ENCODE data around the gene SMC1B.
"Not testable (repeated sequence)": the region's sequence is repeated elsewhere in the genome, so short reads cannot be mapped to it uniquely, and the experiment has no call there.

Gene SMC1B

DNA sequence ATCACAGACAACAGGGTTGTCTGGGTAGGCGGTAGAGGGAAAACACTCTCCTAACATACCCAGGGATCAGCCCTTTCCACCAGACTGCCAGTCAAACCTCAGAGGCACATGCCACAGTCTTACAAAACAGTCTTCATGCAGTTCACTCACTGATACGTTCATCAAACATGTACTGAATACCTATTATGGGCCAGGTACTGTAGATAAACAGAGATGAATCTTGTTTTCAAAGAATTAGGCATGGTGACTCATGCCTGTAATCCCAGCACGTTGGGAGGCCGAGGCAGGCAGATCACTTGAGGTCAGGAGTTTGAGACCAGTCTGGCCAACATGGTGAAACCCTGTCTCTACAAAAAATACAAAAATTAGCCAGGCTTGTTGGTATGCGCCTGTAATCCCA lies 60.6 kb downstream of the SMC1B start:
- not testable (repeated sequence) for FAIRE-seq; DNase-seq (ENCODE audit: low spot score)

DNA sequence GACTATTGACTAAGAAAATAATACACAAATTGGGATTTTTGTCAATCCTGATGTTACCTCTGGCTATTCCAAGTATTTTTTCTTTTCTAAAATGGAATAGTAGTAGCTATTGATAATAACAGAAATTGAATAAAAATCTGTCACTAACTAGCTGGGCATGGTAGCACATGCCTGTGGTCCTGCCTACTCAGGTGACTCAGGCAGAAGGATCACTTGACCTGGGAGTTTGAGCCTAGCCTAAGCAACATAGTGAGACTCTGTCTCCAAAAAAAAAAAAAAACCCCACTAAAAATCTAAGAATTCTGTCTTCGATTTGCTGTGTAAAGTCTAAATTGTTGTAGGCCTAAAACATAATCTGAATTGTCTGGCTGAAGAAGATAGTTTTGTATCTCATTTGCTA lies 61.4 kb downstream of the SMC1B start:
- DNase-seq (ENCODE audit: low spot score) (no peak), FAIRE-seq (no peak)

- no peak for DNase-seq (ENCODE audit: low spot score)
- no peak for FAIRE-seq
Measured at GRCh38 chr22:45349916-45350315, 63.5 kb downstream of the SMC1B start.

DNA sequence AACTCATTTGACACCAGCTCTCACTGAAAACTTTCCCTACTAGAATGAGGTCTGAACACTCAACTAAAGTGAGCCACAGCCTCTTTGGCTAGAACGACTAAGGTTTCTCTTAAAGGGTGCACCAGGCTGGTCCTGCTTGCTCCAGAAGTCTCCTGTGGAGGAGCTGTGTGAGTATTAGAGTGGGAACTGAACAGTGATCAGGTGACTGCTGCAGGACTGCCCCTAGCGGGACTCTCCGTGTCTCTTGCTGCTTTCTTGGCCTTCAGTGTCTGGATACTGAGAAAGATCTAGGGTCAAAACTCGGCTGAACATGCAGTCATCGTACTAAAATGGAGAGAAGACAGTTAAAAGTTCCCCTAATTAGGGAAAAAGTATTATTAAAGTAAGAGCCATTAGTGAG lies 69.1 kb downstream of the SMC1B start:
- FAIRE-seq (no peak), DNase-seq (ENCODE audit: low spot score) (no peak)

GRCh38 chr22:45343143-45343542 lies 70.3 kb downstream of the SMC1B start:
- DNase-seq (ENCODE audit: low spot score) (no peak), FAIRE-seq (no peak)

- DNase-seq (ENCODE audit: low spot score) (no peak), FAIRE-seq (no peak)
Measured at GRCh38 chr22:45341498-45341897, 71.9 kb downstream of the SMC1B start.

DNA sequence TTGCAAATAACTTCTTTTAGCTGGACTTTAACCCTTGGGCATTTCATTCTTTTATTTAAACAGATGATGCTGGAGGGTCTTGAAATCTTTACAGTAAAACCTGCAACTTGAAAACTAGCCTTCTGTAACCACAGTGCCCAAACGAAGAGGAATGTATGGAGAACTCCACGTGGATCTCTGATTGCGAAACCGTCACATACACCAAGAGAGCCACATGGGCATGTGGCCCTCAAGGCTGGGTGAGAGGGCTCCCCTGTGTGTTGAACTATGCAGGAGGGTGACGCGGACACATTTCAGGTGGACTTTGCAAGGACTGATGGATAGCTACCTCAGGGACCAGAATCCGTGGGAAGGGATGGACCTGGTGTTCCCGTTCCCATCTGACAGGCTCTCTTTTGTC lies 73.1 kb downstream of the SMC1B start:
- FAIRE-seq: no peak
- DNase-seq (ENCODE audit: low spot score): no peak

DNA sequence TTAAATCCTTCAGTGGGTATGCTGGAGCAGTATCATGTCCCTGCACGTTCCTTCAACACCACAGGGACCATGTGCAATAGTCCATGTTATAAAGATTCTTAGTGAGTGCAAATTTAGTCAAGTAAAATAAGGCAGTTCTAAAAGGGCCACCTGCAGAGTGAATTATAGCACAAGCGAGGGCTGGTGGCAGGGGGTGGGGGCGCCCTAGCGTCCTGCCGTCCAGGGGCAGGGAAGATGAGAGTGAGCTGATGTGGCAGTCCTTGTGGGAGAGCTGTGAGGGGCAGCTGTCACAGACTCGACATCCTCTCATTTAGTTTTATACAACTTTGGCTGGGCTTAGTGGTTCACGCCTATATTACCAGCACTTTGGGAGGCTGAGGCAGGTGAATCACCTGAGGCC lies 74.6 kb downstream of the SMC1B start:
- no peak for FAIRE-seq

GRCh38 chr22:45337536-45337935 lies 75.9 kb downstream of the SMC1B start:
- DNase-seq (ENCODE audit: low spot score) (no peak), FAIRE-seq (no peak)

More for the DNA sequence above, 74.6 kb downstream of the SMC1B start:
- DNase-seq (ENCODE audit: low spot score): no peak

- no peak for FAIRE-seq
- DNase-seq (ENCODE audit: low spot score): no peak
Measured at GRCh38 chr22:45336971-45337431, 76.4 kb downstream of the SMC1B start.

DNA sequence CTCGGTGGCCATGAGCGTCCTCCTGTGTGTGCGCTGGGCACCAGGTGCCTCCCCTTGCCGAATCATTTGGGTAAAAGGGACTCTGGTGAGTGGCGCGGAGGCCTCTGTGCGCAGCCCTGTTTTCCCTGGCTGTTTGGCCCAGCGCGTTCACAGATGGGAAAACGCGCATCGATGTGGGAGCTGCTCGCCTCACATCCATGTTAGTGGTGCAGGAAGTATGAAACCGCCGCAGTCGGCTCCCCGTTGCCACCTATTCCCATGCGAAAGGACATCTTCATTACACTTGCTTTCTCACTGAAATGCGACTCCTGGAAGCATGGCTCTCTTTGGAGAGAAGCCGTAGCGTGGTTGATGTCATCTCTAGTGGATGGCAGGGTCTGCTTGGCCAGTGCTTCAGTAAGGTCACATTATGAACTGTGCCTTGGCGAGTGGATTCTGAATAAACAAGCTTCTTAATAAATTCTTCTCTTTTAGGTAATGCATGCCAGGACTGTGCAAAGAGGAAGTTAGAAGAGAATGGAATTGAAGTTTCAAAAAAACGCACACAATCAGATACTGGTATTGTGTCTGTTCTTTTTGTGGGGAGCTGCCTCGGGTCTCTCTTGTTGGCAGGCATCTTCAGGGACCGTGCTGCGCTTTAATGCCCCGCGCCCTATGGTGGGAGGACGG lies 77.4 kb downstream of the SMC1B start:
- no peak for DNase-seq (ENCODE audit: low spot score)
- no peak for FAIRE-seq

- no peak for FAIRE-seq
- no peak for DNase-seq (ENCODE audit: low spot score)
Measured at GRCh38 chr22:45335021-45335818, 78.2 kb downstream of the SMC1B start.

GRCh38 chr22:45334528-45334927 lies 78.9 kb downstream of the SMC1B start:
- FAIRE-seq: no peak
- DNase-seq (ENCODE audit: low spot score): no peak

- no peak for FAIRE-seq
Measured at GRCh38 chr22:45334068-45334467, 79.3 kb downstream of the SMC1B start.

GRCh38 chr22:45332001-45332400 lies 81.4 kb downstream of the SMC1B start:
- peak; percentile 61 for FAIRE-seq
- no peak for DNase-seq (ENCODE audit: low spot score)

More at GRCh38 chr22:45334068-45334467, 79.3 kb downstream of the SMC1B start:
- DNase-seq (ENCODE audit: low spot score): no peak

- no peak for FAIRE-seq
- no peak for DNase-seq (ENCODE audit: low spot score)
Measured at GRCh38 chr22:45331486-45331885, 81.9 kb downstream of the SMC1B start.

- FAIRE-seq (no peak), DNase-seq (ENCODE audit: low spot score) (no peak)
Measured at GRCh38 chr22:45330548-45330947, 82.9 kb downstream of the SMC1B start.

DNA sequence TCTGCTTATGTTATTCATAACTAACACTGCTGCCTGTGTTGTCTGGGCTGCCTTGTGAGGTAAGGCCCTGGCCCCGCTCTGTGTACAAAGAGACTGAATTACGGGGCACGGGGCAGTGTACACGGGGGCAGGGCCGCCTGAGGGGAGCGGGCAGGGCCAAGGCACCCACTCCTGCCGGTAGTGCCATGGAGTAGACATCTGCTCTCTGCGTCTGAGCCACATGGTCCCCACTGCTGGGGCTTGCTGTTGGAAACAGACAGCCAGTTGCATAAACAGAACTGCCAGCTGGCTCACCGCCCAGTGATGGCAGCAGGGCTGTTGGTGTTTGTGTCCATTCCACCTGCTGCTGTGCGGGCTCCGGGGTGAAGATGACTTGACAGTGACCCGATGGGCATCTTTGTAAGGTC lies 83.9 kb downstream of the SMC1B start:
- FAIRE-seq (peak; percentile 40), DNase-seq (ENCODE audit: low spot score) (no peak)

DNA sequence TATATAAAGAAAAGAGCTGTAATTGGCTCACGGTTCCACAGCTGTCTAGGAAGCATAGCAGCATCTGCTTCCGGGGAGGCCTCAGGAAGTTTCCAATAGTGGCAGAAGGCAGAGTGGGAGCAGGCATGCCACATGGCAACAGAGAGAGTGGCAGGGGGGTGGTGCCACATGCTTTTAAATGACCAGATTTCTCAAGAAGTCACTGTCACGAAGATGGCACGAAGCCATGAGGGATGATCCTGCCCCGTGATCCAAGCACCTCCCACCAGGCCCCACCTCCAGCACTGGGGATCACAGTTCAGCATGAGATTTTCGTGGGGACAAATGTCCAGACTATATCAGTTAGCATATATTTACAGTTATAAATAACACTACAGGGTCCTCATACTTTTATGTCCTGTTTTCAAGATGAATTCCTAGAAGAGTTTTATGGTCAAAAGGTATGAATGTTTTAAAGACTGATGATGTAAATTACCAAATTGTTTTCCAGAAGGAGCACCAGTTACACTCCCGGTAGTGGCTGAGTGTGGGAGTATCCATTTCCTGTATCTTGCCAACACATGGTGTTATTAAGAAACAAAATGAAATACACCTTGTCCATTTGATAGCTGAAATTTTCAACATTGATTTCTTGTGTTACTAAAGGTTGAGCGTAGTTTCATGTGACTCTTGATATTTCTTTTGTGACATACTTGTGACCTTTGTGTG lies 84.4 kb downstream of the SMC1B start:
- no peak for FAIRE-seq
- DNase-seq (ENCODE audit: low spot score): no peak

DNA sequence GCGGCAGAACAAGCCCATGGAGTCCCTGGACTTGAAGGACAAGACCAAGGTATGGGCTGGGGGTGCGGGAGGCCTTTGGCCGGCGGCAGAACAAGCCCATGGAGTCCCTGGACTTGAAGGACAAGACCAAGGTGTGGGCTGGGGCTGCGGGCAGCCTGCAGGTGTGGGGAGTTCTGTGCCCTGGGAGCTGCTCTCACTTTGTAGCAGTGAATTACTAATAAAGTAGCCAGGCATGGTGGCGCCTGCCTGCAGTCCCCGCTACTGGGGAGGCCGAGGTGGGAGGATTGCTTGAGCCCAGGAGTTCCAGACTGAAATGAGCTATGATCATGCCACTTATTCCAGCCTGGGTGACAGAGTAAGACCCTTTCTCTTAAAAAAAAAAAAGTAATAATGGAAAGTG lies 85.1 kb downstream of the SMC1B start:
- not testable (repeated sequence) for DNase-seq (ENCODE audit: low spot score)
- peak; percentile 99 for FAIRE-seq

DNA sequence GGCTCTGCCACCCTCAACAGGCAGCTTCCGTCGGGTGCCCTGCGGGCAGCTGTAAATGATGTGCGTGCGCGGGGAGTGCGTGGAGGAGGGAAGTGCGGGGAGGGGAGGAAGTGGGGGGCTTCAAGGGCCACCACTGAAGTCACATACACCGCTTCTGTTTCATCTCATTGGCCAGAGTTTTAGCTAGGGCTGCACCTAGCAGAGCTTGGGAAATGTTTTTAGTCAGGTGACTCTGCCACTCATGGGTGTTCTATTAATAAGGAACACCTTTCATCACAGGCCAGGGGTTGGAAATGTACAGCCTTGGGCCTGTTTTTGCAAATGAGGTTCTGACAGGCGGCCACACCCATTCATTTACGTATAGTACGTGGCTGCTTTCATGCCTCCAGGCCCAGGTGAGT lies 89.1 kb downstream of the SMC1B start:
- no peak for DNase-seq (ENCODE audit: low spot score)
- no peak for FAIRE-seq

DNA sequence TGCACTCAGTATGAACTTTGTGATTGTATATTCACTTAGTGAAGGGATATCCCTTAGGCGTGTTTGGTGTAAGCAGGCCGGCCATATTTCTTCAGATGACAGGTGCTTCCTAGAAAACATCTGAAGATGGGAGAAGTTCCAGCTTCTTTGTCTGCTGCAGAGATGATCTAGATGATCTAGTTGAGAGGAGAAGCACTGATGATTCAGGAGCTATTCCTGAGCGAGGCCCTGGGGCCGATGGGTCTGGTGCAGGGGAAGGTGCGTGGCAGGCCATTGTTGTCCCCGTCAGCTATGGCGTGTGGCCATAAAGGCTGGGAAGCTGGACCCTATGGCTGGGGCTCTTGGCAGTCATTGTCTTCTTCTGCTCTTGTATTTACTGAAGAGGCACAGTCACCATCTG lies 89.7 kb downstream of the SMC1B start:
- DNase-seq (ENCODE audit: low spot score): no peak
- FAIRE-seq: no peak
